ENCODE results near the gene TRIM72.
"Not testable (repeated sequence)": the region's sequence is repeated elsewhere in the genome, so short reads cannot be mapped to it uniquely, and the experiment has no call there.

Gene TRIM72

DNA sequence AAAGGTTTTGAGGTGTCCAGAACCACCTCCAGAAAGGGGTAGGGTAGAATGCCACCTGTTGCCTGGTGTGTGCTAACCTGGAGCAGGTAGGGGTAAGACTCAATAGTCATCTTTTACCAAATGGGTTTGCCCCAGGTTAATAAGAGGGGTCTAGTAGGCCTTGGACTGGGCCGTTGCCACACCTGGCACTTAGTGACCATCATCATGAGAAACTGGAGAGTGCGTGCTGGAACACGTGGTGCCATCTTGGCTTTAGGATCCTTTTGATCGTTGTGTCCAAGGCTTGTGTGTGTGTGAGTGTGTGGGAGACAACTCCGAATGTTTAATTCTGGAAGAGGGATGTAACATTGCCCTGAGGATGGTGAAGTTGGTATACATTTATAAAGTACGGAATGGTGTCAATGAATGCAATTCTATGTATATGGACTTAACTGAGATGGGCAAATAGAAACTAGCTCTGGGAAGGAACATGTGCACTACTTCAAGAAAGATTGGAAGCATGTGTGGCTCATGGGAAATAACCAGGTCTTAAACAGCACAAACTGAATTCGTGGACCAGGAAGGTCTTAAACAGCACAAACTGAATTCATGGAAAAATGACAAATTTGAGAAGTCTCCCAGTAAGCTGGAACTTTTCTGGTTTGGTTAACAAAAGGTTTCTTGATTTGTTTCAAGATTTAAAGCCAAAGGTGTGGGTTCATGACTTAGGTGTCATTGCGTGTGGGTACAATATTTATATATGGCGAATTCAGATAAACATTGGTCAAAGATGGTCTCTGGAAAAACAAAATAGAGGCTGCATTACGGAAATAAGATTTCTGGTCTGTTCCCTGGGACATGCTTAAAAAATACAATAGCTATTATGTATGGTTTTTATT, 26.8 kb upstream of the TRIM72 start:
- peak overlapping the region; percentile 38 for H3K4me3 Mint-ChIP-seq
- H3K27me3 Mint-ChIP-seq = no peaks in the 10 kb centered on the region
- peak overlapping the region; percentile 100 for H3K27ac Mint-ChIP-seq
- peaks cover 100% of the 10 kb centered on the region for H3K36me3 Mint-ChIP-seq (ENCODE audit: low read depth)
- no peak for DNase-seq
- no peaks in the 10 kb centered on the region for H3K9me3 Mint-ChIP-seq
- H3K4me1 Mint-ChIP-seq (ENCODE audit: low read depth) = peaks cover 95% of the 10 kb centered on the region

DNA sequence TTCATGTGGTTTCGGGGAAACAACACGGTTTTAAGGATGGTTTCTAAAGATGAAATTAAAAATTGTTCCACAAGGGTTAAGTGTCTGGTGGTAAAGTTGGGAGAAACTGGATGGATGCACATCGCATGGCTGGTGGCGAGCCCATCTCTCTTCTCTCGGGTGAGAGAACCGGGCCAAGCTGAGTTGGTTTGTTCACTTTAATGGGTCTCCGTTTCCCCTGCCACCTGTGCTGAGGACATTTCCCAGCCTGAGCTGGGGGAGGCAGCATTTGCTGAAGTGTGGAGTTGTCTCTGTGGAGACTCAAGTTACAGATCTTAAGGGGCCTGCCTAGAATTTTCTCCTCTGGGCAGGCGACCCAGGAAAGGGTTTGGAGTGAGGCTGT, 26.1 kb upstream of the TRIM72 start:
- no peak for DNase-seq
- H3K9me3 Mint-ChIP-seq = no peaks in the 10 kb centered on the region
- H3K27me3 Mint-ChIP-seq = no peaks in the 10 kb centered on the region
- peaks cover 100% of the 10 kb centered on the region for H3K36me3 Mint-ChIP-seq (ENCODE audit: low read depth)
- H3K4me3 Mint-ChIP-seq = peak overlapping the region; percentile 38
- H3K27ac Mint-ChIP-seq = peak overlapping the region; percentile 100
- H3K4me1 Mint-ChIP-seq (ENCODE audit: low read depth) = peaks cover 91% of the 10 kb centered on the region

DNA sequence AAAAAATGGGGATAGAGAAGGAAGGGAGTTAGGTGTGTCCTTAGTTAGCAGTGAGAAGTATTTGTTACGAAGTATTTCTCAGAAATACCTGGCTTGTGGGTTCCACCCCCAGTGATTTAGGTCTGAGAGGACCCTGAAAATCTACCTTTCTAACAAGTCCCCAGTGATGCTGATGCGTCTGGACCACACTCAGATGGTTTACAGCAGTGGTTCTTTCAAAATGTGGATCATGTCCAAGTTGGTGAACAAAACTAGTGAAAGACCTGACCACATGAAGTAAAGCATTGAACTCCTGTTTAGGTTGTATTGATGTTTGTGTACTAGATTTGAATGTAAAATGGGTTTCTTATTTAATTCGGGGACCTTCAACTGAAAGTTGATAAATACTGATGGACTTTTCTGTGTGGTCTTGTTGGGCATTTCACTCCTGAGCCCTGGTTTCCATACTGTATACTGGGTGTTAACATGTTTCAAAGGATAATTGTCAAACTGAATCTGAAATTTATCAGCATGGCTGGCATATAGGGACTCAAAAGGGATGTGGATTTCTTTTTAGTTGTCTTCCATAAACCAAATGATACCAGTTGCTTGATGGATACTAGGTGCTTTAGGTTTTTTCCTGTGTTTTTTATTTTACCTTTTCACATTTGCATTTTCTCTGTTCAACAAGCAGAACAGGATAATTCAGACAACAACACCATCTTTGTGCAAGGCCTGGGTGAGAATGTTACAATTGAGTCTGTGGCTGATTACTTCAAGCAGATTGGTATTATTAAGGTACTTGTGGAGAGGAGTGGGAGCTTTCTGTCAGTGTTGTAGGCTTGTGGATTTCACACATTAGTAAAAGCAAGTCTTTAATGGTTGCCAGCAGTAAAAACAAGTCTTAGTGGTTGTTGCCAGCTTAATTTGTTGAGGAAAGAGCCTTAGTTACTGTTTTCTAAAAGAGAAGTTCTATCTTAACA, 25.2 kb upstream of the TRIM72 start:
- DNase-seq = no peak
- H3K4me1 Mint-ChIP-seq (ENCODE audit: low read depth) = peaks cover 87% of the 10 kb centered on the region
- H3K36me3 Mint-ChIP-seq (ENCODE audit: low read depth) = peaks cover 100% of the 10 kb centered on the region
- no peaks in the 10 kb centered on the region for H3K27me3 Mint-ChIP-seq
- H3K9me3 Mint-ChIP-seq = no peaks in the 10 kb centered on the region
- H3K4me3 Mint-ChIP-seq = peak overlapping the region; percentile 4
- H3K27ac Mint-ChIP-seq = peak overlapping the region; percentile 100

DNA sequence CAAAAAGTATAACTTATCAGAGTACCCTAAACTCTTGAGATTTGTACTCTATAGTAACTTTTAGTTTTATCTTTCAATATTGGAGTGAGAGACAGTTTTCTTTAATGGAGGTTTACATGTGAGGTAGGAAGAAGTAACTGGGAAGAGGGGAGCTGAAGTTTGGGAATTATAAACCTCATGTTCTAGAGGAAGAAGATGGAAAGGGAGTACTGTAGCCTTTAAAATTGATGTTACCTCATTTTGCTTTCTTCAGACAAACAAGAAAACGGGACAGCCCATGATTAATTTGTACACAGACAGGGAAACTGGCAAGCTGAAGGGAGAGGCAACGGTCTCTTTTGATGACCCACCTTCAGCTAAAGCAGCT, 24.5 kb upstream of the TRIM72 start:
- H3K27ac Mint-ChIP-seq = peak overlapping the region; percentile 100
- H3K27me3 Mint-ChIP-seq = no peaks in the 10 kb centered on the region
- H3K4me1 Mint-ChIP-seq (ENCODE audit: low read depth) = peaks cover 85% of the 10 kb centered on the region
- H3K4me3 Mint-ChIP-seq = peak overlapping the region; percentile 4
- no peaks in the 10 kb centered on the region for H3K9me3 Mint-ChIP-seq
- DNase-seq = no peak
- H3K36me3 Mint-ChIP-seq (ENCODE audit: low read depth) = peaks cover 100% of the 10 kb centered on the region

DNA sequence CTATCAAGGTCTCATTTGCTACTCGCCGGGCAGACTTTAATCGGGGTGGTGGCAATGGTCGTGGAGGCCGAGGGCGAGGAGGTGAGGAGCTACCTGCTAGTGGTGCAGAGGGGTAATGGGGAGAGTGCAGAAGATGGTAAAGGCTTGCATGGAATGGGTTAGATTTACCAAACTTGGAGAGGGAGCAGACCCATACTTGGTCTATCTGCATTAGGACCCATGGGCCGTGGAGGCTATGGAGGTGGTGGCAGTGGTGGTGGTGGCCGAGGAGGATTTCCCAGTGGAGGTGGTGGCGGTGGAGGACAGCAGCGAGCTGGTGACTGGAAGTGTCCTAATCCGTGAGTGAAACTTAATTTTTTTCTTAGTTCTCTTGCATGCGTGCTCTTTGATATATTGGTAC, 23.9 kb upstream of the TRIM72 start:
- no peaks in the 10 kb centered on the region for H3K9me3 Mint-ChIP-seq
- peak overlapping the region; percentile 100 for H3K27ac Mint-ChIP-seq
- peaks cover 85% of the 10 kb centered on the region for H3K4me1 Mint-ChIP-seq (ENCODE audit: low read depth)
- H3K27me3 Mint-ChIP-seq = no peaks in the 10 kb centered on the region
- H3K4me3 Mint-ChIP-seq = peak overlapping the region; percentile 7
- no peak for DNase-seq
- H3K36me3 Mint-ChIP-seq (ENCODE audit: low read depth) = peaks cover 100% of the 10 kb centered on the region

DNA sequence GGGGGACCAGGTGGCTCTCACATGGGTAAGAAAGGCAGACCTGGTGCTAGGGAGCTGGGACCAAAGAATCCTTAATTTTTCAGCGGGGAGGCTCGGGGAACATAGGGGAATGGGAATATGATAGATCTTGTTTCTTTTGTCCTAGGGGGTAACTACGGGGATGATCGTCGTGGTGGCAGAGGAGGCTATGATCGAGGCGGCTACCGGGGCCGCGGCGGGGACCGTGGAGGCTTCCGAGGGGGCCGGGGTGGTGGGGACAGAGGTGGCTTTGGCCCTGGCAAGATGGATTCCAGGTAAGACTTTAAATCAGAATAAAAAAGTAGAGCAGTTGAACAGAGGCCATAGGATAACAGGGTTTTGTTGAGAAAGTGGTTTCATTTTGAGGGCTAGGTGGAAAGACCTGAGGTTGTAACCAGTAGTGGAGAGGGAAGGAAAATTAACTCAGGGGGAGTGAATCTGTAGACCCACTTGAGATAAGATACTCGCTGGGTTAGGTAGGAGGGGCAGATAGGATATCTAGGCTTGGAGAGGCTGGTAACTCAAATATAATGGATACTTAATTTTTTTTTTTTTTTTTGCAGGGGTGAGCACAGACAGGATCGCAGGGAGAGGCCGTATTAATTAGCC, 23.0 kb upstream of the TRIM72 start:
- H3K27me3 Mint-ChIP-seq = no peaks in the 10 kb centered on the region
- H3K36me3 Mint-ChIP-seq (ENCODE audit: low read depth) = peaks cover 100% of the 10 kb centered on the region
- peak overlapping the region; percentile 100 for H3K27ac Mint-ChIP-seq
- no peak for DNase-seq
- H3K9me3 Mint-ChIP-seq = no peaks in the 10 kb centered on the region
- H3K4me3 Mint-ChIP-seq = peak overlapping the region; percentile 5
- peaks cover 78% of the 10 kb centered on the region for H3K4me1 Mint-ChIP-seq (ENCODE audit: low read depth)

DNA sequence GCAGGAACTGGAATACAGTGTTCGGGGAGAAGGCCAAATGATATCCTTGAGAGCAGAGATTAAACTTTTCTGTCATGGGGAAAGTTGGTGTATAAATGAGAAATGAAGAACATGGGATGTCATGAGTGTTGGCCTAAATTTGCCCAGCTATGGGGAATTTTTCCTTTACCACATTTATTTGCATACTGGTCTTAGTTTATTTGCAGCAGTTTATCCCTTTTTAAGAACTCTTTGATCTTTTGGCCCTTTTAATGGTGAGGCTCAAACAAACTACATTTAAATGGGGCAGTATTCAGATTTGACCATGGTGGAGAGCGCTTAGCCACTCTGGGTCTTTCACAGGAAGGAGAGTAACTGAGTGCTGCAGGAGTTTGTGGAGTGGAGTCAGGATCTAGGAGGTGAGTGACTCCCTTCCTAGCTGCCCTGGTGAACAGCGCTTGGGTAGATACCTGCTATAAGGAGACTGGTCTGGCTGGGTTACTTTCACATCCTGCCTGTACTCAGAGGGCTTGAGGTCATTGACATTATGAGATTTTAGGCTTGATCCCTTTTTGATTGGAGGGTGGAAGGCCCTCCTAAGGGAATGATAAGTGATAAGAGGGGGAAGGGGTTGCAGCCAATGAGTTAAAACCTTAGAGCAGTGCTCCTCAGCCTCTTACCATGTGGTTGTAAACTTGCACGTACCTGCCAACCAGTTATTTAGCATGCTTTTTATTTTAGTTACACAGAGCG, 22.1 kb upstream of the TRIM72 start:
- no peaks in the 10 kb centered on the region for H3K27me3 Mint-ChIP-seq
- H3K27ac Mint-ChIP-seq = peak overlapping the region; percentile 100
- H3K4me3 Mint-ChIP-seq = no peak overlapping the region
- H3K36me3 Mint-ChIP-seq (ENCODE audit: low read depth) = peaks cover 100% of the 10 kb centered on the region
- no peak for DNase-seq
- H3K4me1 Mint-ChIP-seq (ENCODE audit: low read depth) = peaks cover 76% of the 10 kb centered on the region
- H3K9me3 Mint-ChIP-seq = no peaks in the 10 kb centered on the region

DNA sequence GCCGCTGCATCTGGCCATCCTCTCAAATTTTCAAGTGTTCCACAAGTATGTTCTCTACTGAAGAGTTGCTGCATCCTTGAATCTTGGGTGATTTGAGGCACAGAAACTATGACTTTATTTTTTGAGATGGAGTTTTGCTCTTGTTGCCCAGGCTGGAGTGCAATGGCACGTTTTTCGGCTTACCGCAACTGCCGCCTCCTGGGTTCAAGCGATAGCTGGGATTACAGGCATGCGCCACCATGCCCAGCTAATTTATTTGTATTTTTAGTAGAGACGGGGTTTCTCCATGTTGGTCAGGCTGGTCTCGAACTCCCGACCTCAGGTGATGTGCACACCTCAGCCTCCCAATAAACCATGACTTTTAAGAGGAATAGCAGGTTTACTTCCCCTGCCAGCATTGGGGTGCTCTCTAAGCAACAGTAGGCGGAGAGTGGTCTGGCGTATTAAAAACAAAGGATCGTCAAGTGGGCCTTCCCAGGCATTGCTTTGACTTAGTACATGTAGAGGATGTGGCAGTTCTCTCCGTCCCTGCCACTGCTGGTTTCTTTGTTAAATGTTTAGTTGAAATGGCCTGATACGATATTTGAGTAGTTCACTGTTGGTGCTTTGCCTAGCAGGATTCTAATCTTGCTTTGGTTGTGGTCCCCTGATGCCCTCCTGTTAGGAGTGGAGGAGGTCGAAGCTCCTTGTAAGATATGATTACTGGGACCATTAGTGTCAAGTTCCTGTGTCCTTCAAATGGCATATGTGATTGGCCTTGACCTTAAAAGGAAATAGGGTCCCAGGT, 20.9 kb upstream of the TRIM72 start:
- H3K4me3 Mint-ChIP-seq = peak overlapping the region; percentile 15
- DNase-seq = no peak
- H3K27ac Mint-ChIP-seq = peak overlapping the region; percentile 34
- peaks cover 98% of the 10 kb centered on the region for H3K36me3 Mint-ChIP-seq (ENCODE audit: low read depth)
- peaks cover 67% of the 10 kb centered on the region for H3K4me1 Mint-ChIP-seq (ENCODE audit: low read depth)
- no peaks in the 10 kb centered on the region for H3K9me3 Mint-ChIP-seq
- no peaks in the 10 kb centered on the region for H3K27me3 Mint-ChIP-seq

DNA sequence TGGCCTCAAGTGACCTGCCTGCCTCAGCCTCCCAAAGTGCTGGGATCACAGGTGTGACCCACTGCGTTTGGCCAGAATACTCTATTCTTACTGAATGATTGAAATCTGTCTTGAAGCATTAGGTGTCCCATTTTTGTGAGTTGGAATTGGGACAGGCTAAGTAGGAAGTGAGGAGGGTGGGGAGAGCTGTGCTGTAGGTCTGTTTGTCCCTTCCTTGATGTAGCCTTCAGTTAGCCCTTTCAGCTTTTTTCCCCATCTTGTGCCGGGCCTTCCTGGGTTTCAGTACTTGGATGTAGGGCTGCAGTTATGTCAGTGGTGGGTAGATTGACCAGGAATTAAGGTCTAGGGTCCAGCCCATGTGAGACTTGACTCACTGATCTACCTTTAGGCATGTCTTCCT, 20.0 kb upstream of the TRIM72 start:
- no peaks in the 10 kb centered on the region for H3K27me3 Mint-ChIP-seq
- H3K36me3 Mint-ChIP-seq (ENCODE audit: low read depth) = peaks cover 98% of the 10 kb centered on the region
- H3K4me3 Mint-ChIP-seq = no peak overlapping the region
- peaks cover 67% of the 10 kb centered on the region for H3K4me1 Mint-ChIP-seq (ENCODE audit: low read depth)
- no peak for DNase-seq
- H3K27ac Mint-ChIP-seq = peak overlapping the region; percentile 83
- H3K9me3 Mint-ChIP-seq = no peaks in the 10 kb centered on the region

DNA sequence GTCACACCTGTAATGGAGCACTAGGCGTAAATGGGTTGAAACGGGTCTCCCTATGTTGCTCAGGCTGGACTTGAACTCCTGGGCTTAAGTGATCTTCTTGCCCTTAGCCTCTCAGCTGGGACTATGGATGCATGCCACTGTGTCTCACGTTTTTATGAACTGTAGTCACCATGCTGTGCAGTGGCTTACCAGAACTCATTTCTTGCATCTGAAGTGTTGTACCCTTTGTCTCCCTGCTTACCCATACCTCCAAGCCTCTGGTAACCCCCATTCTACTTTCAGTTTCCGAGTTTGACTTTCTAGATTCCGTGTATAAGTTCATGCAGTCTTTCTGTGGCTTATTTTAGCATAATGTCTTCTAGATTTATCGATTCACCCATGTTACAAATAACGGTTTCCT, 19.0 kb upstream of the TRIM72 start:
- no peak for DNase-seq
- H3K27me3 Mint-ChIP-seq = no peaks in the 10 kb centered on the region
- H3K9me3 Mint-ChIP-seq = no peaks in the 10 kb centered on the region
- peak overlapping the region; percentile 66 for H3K27ac Mint-ChIP-seq
- peaks cover 97% of the 10 kb centered on the region for H3K36me3 Mint-ChIP-seq (ENCODE audit: low read depth)
- peaks cover 67% of the 10 kb centered on the region for H3K4me1 Mint-ChIP-seq (ENCODE audit: low read depth)
- H3K4me3 Mint-ChIP-seq = no peak overlapping the region

DNA sequence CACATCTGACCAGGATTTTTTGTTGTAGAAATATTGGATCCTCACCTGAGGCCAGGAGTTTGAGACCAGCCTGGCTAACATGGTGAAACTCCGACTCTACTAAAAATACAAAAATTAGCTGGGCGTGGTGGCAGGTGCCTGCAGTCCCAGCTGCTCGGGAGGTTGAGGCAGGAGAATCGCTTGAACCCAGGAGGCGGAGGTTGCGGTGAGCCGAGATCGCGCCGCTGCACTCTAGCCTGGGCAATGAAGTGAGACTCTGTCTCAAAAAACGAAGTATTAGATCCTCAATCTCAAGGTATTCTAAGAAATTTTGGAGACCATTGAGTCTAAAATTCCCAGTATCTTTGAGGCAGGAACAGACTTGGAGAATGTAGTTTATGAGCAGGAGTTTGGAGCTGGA, 18.1 kb upstream of the TRIM72 start:
- peaks cover 66% of the 10 kb centered on the region for H3K4me1 Mint-ChIP-seq (ENCODE audit: low read depth)
- not testable (repeated sequence) for DNase-seq, H3K9me3 Mint-ChIP-seq, H3K27me3 Mint-ChIP-seq, H3K4me3 Mint-ChIP-seq
- peaks cover 91% of the 10 kb centered on the region for H3K36me3 Mint-ChIP-seq (ENCODE audit: low read depth)
- H3K27ac Mint-ChIP-seq = peak overlapping the region; percentile 75

DNA sequence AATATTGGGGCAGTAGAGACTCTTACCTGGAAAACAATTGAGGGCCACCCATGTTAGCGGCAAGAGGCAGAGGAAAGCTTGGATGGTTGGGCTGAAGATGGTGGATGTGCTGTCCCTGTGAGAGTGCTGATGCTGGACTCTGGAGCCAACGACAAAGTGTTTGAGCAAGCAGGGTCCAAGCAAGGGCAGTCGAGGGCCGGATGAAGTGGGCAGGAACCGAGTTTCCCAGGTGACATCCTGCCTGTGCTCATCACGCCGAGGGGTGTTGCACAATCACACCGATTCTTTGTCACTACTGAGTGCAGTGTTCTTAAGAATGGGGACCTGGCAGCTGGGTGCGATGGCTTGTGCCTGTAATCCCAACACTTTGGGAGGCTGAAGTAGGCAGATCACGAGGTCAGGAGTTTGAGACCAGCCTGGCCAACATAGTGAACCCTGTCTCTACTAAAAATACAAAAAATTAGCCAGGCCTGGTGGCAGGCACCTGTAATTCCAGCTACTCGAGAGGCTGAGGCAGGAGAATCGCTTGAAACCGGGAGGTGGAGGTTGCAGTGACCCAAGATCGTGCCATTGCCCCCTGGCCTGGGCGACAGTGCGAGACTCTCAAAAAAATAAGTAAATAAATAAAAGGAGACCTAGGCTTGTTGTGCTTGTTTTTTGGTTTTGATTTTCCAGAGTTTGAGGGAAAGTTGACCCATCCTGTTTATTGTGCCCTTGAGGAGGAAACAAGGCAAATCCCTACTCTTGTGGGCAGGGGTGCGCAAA, 17.4 kb upstream of the TRIM72 start:
- peak overlapping the region; percentile 4 for H3K4me3 Mint-ChIP-seq
- H3K9me3 Mint-ChIP-seq = no peaks in the 10 kb centered on the region
- peaks cover 67% of the 10 kb centered on the region for H3K4me1 Mint-ChIP-seq (ENCODE audit: low read depth)
- DNase-seq = no peak
- H3K27me3 Mint-ChIP-seq = no peaks in the 10 kb centered on the region
- peaks cover 88% of the 10 kb centered on the region for H3K36me3 Mint-ChIP-seq (ENCODE audit: low read depth)
- peak overlapping the region; percentile 75 for H3K27ac Mint-ChIP-seq
